Raji (cell line): ENCODE data around the gene MCM3AP.
A peak's percentile ranks its signal among the peaks of the same experiment; 100 is the strongest.

Experiments used
- POLR2A ChIP-seq: IDR thresholded peaks from 2 replicates; pipeline ENCODE4 v1.6.1; 2011; ENCODE audit warnings: low read depth, low read length, control low read depth; ENCODE audit not compliant: insufficient read depth

The MCM3AP gene

DNA sequence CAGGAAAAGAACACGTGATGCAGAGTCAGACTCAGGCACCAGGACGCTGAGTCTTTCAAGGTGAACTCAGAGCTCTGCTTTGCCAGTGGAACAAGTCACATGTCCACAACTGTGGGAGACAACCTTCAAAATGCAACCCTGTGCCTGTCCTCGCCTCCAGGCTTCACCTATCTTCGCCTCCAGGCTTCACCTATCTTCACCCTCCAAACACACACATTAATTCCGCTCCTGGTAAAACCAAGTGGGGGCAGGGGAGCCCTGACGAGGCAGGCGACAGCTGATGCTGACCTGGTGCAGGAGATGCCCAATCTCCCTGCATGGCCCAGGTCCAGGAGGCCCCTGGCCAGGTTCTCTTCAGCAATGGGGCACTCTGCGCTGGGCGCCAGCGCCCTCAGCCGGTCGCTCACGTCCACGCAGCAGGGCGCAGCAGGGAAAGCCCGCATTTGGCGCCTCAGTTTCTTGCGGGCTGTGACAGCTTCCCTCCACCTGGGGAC, 28.9 kb downstream of the MCM3AP start:
- no peak for TF ChIP-seq POLR2A

DNA sequence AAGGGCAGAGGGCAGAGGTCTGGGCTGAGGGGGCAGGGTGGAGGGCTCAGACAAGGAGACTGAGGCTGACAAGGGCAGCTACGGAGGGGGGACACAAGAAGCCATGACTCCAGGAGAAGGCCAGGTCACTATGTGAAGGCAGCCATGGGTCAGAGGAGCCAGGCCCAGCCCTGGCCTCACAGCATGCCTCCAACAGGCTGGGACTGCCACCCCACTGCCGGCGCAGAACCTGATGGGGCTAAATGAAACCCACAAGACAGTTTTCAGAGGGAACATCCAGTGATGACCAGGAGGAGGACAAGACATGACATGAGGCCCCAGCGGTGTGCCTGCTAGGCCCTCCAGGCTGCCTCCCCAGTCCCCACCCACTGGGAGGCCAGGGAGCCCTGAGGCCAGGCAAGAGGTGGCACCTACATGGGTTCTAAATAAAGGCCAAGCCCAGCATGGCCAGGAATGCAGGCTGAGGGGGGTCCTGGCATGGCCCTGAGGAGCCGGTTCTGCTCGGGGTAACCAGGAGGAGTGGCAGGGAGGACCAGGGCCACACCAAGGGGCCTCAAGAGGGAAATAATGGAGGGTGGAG, 29.6 kb downstream of the MCM3AP start:
- no peak for TF ChIP-seq POLR2A

DNA sequence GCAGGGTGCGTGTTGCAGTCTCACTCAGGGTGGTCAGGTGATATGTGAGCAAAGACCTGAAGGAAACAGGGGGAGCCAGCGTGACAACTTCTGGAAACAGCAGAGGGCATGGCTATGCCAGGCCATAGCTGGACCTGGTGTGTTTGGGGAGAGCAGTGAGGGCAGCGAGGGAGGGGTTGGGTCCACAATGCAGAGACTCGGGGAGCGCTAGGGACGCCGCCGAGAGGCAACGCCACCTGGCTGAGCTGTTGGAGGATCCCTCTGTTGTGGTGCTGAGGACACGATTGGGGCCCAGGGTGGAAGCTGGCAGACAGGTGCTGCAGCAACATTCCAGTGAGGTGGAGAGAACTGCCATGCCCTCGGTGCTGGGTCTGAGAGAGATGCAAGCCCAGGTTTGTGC, 30.2 kb downstream of the MCM3AP start:
- no peak for TF ChIP-seq POLR2A

DNA sequence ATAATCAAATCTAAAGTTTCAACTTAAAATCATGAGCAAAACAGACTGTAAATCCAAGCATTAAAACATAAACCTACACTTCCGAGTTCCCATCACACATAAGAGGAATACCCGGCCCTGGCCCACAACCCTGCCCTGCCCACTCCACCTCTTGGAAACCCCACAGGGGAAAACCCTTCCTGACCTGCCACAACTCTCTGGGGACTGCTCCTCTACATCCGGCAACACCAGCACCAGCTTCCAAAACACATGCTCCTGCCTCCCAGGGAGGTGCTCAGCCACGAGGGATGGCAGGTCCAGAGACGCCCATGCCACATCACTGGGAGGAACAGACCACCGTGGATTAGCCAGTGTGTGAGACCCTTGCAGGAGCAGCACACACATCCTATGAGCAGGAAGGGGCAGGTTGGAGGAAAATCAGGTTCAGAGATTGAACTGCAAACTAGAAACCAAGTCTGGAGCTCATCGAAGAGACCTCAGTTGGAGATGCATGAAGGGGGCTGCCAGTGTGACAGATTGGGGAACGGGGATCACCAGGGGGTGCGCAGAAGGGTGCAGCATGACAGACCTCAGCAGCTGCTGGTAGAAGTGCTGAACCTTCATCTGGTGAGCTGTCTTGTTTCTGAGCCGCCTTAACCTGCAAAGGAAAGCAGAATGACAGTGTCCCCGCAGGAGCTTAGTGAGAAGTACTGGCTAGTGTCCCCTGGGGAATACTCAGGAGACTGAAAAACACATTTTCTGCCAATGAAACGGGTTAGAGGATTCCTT, 31.0 kb downstream of the MCM3AP start:
- no peak for TF ChIP-seq POLR2A

DNA sequence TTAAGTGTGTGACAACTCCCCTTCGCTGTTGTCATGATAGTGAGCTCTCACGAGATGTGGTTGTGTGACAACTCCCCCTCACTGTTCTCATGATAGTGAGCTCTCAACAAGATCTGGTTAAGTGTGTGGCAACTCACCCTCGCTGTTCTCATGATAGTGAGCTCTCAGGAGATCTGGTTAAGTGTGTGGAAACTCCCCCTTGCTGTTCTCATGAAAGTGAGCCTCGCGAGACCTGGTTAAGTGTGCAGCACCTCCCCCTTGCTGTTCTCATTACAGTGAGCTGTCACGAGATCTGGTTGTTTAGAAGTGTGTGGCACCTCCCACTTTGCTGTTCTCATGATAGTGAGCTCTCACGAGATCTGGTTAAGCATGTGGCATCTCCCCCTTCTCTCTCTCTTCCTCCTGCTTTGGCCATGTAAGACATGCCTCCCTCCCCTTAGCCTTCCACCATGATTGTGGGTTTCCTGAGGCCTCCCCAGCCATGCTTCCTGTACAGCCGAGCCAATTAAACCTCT, 31.7 kb downstream of the MCM3AP start:
- TF ChIP-seq POLR2A: no peak

DNA sequence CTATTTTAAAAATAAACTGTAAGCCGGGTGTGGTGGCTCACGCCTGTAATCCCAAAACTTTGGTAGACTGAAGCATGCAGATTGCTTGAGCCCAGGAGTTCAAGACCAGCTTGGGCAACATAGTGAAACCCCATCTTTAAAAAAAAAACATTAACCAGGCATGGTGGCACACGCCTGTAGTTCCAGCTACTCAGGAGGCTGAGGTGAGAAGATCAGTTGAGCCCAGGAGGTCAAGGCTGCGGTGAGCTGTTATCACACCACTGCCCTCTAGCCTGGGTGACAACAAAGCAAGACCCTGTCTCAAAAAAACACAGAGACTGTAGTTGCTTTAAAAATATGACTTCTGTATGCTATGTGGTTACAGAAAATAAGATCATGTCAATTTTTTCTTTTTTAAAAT, 32.6 kb downstream of the MCM3AP start:
- no peak for TF ChIP-seq POLR2A

DNA sequence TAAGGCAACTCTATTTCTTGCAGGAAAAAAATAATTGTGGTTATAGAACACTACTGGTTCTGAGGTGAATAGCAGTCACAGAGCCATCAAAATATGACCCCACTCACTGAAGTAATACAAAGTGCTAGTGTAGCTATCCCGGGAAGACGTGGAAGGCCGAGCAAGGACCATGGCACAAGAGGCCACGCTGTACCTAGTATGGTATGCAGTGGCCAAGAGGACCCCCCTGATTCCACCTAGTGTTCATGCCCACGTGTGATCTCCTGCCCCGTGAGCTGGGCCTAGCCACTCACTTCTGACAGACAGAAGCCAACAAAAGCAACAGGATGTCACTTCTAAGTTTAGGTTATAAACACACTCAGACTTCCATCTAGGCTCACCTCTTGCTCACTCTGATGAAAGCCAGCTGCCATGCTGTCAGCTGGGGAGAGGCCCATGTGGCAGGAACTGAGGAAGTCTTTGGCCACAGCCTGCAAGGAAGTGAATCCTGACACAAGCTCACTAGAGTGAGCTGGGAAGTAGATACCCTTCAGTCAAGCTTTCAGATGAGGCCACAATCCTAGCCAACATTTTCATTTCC, 35.2 kb downstream of the MCM3AP start:
- no peak for TF ChIP-seq POLR2A

DNA sequence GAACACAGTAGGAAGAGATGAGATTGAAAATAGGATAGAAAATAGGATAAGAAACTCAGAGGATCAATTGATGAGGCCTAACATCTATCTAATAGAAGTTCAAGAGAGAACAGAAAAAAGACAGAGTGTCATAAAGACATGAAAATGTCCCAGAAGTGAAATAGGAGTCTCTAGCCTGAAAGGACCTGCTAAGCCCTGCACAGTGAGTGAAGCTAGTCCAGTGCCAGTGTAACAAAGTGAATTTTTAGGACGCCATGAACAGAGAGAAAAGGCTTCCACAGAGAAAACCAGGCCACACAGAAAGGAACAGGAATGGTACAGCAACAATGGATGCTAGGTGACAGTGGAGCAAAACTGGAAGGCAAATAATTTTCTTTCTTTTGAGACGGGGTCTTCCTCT, 36.6 kb downstream of the MCM3AP start:
- no peak for TF ChIP-seq POLR2A

DNA sequence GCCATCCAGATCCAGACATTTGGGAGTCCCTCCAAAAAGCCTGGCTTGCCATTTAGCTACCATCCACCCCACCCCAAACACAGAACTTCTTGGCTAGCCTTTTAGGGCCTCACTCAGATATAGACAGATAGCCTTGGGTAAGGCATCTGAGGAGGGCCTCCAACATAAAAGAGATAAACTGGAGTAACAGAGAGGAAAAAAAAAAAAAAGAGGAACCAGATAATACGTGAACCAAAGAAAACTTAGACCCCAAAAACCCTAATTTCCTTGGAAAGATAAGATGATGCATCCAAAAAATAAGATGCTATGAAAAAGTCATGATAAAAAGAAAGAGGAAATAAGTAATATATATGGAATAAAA, 37.0 kb downstream of the MCM3AP start:
- TF ChIP-seq POLR2A: no peak

DNA sequence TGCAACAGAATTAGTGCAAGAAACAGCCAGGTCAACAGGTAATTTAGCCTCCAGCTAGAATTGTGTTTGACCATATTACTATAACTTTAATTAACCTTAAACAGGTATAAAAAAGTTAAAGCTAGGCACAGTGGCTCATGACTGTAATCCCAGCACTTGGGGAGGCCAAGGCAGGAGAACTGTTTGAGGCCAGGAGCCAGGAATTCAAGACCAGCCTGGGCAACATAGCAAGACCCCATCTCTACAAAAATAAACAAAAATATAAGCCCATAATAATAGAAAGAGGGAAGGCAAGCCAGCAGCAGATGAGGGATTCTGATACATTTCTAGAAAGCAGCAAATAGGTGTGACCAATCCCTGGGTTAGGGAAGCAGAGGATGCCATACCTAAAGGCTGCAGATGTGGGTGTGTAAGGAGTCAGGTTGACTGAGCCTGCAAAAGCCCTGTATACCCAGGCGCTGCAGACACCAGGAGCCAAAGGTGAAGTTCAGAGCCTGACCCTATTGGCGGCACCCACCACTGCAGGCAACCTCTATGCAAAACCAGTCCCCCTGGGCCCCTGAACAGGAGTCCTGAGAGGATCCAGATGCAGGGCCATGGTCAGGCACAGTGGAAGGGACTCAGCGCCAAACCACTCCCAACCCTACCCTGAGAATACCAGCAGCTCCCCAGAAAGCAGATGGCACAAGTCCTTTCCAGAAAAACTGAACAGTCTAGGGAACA, 37.6 kb downstream of the MCM3AP start:
- no peak for TF ChIP-seq POLR2A

DNA sequence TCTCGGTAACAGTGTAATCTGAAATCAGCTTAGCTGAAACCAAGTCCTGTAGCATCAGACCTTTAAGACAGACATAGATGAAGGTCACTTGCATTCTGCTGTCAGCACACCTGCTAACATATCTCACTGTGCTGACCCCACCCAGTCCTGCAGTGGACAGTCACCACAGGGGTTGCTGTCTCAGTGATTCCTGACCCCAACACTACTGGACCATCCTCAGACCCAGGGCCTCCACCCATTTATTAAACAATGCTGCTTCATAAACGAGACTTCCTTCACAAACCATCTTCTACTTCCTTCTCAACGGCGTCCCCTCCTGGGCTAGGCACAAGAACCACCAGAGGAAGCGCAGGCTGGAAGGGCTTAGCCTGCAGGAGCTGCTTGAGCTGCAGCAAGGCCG, 39.1 kb downstream of the MCM3AP start:
- no peak for TF ChIP-seq POLR2A

DNA sequence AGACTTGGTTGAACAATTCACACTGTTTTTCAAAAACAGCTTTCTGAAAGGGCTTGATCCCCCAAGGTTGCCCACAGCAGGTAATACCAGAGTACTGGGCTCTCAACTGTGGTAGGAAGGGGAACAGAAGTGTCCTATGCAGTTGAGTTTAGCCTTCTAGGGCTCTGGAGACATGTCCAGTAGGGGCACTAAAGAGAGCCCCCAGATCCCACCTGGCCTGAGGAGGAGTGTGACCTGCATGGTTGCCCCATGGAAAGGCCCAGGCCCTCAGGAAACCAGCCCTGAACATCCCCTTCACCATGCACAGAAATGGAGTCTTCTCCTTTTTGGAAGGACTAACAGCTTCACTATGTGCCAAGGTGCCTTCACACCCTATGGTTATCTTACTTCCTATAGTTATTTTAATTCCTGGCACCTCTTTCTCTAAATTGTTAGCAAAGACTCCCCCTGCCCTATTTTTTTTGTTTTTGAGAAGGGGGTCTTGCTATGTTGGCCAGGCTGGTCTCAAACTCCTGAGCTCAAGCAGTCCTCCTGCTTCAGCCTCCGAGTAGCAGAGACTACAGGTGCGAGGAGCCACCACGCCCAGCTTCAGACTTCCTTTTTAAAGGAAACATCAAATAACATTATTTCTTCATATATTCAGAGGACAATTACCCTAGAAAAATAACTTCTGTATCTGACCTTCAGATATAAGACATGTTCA, 40.0 kb downstream of the MCM3AP start:
- TF ChIP-seq POLR2A: no peak

DNA sequence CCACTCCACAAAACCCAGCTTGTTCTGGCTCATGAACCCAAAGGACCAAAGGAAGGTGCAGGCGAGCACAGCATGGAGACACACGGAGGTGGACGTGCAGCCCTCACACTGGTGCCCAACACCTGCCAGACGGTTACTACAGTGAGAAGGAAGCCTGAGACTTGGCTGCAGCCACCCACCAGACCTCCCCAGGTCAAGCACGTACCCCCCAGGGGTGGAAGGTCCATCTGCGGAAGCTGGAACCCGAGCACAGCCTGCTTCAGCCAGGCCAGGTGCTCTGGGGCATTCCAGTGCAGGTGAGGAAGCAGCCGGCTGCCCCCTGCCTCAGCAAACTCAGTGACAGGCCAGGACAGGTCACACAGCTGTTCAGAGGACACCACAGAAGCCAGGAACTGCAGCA, 40.8 kb downstream of the MCM3AP start:
- no peak for TF ChIP-seq POLR2A

DNA sequence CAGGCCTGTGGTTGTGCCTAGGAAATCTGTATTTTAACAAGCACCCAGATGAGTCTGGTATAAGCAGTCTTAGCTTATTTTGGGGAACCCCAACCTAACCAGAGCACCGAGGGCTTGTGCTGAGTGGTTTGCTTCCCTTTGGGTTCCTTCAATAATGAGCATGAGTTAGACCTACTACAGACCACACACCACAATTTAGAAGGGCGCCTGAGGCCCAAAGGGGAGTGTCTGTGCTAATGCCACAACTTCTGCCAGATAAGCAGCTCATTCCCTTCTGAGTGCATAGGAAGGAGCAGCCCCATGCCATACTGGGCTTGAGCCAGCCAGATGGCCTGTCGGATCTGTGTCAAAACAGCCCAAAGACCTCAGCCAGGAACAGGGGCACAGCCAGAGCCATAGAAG, 41.5 kb downstream of the MCM3AP start:
- TF ChIP-seq POLR2A: no peak

DNA sequence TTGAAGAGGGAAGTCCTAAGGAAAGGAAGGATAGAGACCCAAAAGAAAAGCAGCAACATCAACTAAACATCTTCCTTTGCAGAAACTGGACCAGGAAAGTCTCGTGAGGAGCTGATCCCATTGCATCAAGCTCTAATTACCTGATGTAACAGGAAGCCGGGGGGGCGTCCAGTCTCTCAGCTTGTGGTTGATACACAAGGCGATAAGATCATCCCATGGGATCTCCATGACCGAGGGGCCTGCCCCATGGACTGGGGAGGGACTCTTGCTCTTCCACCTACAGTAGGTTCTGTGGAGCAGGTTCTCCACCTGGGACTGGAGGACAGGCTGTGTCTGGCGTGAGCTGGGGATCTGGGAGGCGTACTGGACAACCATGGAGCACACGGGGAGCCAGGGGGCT, 42.1 kb downstream of the MCM3AP start:
- TF ChIP-seq POLR2A: no peak

DNA sequence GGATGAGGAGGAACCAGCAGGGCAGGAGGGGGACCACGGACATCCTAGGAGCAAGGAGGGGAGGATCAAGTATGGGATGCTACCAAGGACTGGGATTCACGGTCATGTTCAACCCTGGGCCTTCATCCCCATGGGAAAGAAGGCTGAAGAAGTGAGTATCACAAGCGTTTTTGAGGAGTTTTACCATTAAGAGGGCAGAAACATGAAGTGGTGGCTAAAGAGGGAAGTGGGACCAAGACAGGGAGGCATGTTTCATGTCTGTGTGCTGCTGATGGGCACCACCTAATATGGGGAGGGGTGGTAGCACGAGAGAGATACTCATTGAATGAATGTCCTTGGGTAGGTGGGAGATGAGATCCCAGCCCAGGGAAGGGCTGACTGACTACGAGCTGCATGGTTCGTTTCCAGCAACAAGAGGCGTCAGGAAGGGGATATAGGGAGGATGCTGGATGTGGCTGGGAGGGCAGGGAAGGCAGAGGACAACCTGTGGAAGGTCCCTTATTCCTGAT, 45.5 kb downstream of the MCM3AP start:
- peak; percentile 29; the same call in 1 of the 2 replicates for TF ChIP-seq POLR2A
